ENCODE data around the gene PPP1R13L. TPM values are rescaled to one million over a fixed set of nuclear protein-coding genes. Genes with fewer than 3 reads are reported as not detected.

PPP1R13L gene
- total RNA-seq, 1 donor from 2014 or later, result 8.2 TPM

DNA sequence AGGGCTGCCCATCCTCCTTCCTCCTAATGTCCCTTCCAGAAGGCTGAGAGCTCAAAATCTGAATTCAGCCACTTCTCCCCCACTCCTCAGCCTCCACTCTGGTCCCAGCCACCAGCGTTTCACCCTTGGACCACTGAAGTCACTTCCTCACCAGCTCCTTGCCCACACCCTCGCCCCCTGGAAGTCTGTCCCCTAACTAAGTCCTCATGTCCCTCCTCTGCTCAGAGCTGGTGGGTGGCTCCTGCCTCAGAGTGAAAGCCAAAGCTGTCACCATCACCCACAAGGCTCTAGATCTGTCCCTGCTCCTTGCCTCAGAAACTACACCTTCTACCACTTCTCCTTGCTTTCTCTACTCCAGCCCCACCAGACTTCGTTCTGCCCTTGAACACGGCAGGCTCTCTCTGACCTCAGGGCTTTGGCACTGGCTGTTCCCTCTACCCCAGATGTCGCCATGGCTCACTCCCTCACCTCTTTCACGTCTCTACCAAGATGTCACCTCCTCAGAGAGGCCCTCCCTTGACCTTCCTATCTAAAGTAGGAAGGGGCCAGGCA lies 17.2 kb upstream of the PPP1R13L start:
- Mint-ChIP-seq H3K4me3 (peak overlapping the region; percentile 70), H3K27ac (ENCODE audit: unreplicated experiment) (peak overlapping the region; percentile 94), H3K9me3 (no peaks in the 10 kb centered on the region), H3K36me3 (ENCODE audit: low read depth) (no peaks in the 10 kb centered on the region), H3K4me1 (peaks cover 33% of the 10 kb centered on the region), H3K27me3 (ENCODE audit: low read depth) (no peaks in the 10 kb centered on the region)
- DNase-seq (ENCODE audit: low read depth, low spot score), result no peak
- TF ChIP-seq, protein P1, sequence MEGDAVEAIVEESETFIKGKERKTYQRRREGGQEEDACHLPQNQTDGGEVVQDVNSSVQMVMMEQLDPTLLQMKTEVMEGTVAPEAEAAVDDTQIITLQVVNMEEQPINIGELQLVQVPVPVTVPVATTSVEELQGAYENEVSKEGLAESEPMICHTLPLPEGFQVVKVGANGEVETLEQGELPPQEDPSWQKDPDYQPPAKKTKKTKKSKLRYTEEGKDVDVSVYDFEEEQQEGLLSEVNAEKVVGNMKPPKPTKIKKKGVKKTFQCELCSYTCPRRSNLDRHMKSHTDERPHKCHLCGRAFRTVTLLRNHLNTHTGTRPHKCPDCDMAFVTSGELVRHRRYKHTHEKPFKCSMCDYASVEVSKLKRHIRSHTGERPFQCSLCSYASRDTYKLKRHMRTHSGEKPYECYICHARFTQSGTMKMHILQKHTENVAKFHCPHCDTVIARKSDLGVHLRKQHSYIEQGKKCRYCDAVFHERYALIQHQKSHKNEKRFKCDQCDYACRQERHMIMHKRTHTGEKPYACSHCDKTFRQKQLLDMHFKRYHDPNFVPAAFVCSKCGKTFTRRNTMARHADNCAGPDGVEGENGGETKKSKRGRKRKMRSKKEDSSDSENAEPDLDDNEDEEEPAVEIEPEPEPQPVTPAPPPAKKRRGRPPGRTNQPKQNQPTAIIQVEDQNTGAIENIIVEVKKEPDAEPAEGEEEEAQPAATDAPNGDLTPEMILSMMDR (conservative IDR thresholded peaks at IDR 0.05), result no peak

DNA sequence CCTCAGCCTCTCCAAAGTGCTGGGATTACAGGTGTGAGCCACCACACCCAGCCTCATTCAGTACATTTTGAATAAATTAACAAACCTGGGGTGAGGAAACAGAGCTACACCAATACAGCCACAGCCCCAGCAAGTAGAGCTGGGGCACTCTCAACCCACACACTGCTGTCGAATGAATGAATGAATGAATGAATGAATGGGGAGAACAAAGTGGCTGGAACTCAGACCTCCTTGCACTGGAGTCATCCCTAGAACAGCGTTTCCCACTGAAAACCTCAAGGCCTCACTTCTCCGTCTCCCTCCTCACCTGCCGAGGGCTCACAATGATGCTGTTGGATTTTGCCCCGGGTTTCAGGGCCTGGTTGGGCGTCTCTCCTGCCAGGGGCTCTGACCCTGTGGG lies 16.0 kb upstream of the PPP1R13L start:
- DNase-seq (ENCODE audit: low read depth, low spot score), result no peak
- H3K27me3 Mint-ChIP-seq (ENCODE audit: low read depth), result no peaks in the 10 kb centered on the region
- H3K4me1 Mint-ChIP-seq, result peaks cover 32% of the 10 kb centered on the region
- H3K9me3 Mint-ChIP-seq, result no peaks in the 10 kb centered on the region
- no peaks in the 10 kb centered on the region for H3K36me3 Mint-ChIP-seq (ENCODE audit: low read depth)
- peak overlapping the region; percentile 51 for H3K4me3 Mint-ChIP-seq
- no peak overlapping the region for H3K27ac Mint-ChIP-seq (ENCODE audit: unreplicated experiment)
- TF ChIP-seq, protein P1 (conservative IDR thresholded peaks at IDR 0.05), result no peak

DNA sequence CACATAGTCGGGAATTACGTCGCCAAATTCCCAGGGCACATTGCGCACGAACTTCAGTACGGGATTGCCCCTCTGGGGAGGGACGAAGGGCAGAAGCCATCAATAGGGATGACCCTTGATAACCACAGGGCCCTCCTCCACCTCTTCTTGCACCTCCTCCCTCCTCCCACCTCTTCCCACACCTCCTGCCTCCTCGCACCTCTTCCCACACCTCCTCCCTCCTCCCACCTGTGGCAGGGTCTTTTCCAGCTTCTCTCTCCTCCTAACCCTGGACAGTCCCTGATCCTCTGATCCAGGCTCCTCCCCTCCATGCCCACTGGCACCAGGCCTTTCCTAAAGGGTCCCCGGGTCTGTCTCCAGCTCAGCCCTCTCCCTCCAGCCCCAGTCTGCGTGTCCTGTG lies 15.5 kb upstream of the PPP1R13L start:
- H3K4me1 Mint-ChIP-seq, result peaks cover 28% of the 10 kb centered on the region
- TF ChIP-seq, protein P1 (conservative IDR thresholded peaks at IDR 0.05), result no peak
- no peaks in the 10 kb centered on the region for H3K36me3 Mint-ChIP-seq (ENCODE audit: low read depth)
- no peaks in the 10 kb centered on the region for H3K27me3 Mint-ChIP-seq (ENCODE audit: low read depth)
- no peaks in the 10 kb centered on the region for H3K9me3 Mint-ChIP-seq
- no peak overlapping the region for H3K4me3 Mint-ChIP-seq
- no peak overlapping the region for H3K27ac Mint-ChIP-seq (ENCODE audit: unreplicated experiment)
- DNase-seq (ENCODE audit: low read depth, low spot score), result no peak

DNA sequence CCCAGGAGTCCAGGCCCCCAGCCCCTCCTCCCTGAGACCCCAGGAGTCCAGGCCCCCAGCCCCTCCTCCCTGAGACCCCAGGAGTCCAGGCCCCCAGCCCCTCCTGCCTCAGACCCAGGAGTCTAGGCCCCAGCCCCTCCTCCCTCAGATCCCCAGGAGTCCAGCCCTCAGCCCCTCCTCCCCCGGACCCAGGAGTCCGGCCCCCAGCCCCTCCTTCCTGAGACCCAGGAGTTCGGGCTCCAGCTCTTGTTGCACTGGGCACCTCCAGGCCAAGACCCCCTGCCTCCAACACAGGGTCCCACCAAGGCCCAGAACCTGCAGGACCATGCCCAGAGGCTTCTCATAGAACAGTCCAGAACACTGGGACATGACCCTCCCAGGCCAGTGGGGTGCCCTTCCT lies 15.0 kb upstream of the PPP1R13L start:
- Mint-ChIP-seq H3K4me1 (peaks cover 28% of the 10 kb centered on the region), H3K27me3 (ENCODE audit: low read depth) (no peaks in the 10 kb centered on the region), H3K27ac (ENCODE audit: unreplicated experiment) (no peak overlapping the region), H3K36me3 (ENCODE audit: low read depth) (no peaks in the 10 kb centered on the region), H3K9me3 (no peaks in the 10 kb centered on the region), H3K4me3 (no peak overlapping the region)
- DNase-seq (ENCODE audit: low read depth, low spot score), result no peak
- TF ChIP-seq, protein P1 (conservative IDR thresholded peaks at IDR 0.05), result no peak

DNA sequence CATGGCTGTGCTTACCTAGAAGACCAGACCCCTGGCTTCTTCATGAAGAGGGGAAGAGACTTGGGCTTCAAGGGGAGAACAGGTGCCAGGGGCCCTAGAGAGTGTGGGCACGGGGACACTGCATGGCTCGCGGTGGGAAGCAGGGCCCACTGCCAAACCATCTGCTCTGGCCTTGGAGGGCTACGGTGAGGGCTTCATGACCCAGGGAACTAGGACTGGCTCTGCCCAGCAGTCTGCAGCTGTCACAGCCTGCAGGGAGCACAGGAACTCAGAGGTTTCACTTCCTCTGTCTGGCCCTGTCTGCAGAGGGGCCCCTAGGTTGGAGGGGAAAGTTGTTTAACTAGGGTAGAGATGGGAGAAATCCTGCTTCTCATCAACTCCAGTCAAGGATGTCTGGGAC lies 14.5 kb upstream of the PPP1R13L start:
- no peaks in the 10 kb centered on the region for H3K27me3 Mint-ChIP-seq (ENCODE audit: low read depth)
- H3K9me3 Mint-ChIP-seq, result no peaks in the 10 kb centered on the region
- TF ChIP-seq, protein P1 (conservative IDR thresholded peaks at IDR 0.05), result no peak
- no peaks in the 10 kb centered on the region for H3K36me3 Mint-ChIP-seq (ENCODE audit: low read depth)
- DNase-seq (ENCODE audit: low read depth, low spot score), result no peak
- no peak overlapping the region for H3K27ac Mint-ChIP-seq (ENCODE audit: unreplicated experiment)
- H3K4me3 Mint-ChIP-seq, result no peak overlapping the region
- peaks cover 23% of the 10 kb centered on the region for H3K4me1 Mint-ChIP-seq
